HS-27A (cell line): ENCODE results near the gene ZFYVE28.

Experiments
- DNase-seq: peaks from one replicate; pipeline ENCODE4 v3.0.0-alpha.2; 2012; ENCODE audit warnings: low read depth, missing footprints

ZFYVE28 gene

DNA sequence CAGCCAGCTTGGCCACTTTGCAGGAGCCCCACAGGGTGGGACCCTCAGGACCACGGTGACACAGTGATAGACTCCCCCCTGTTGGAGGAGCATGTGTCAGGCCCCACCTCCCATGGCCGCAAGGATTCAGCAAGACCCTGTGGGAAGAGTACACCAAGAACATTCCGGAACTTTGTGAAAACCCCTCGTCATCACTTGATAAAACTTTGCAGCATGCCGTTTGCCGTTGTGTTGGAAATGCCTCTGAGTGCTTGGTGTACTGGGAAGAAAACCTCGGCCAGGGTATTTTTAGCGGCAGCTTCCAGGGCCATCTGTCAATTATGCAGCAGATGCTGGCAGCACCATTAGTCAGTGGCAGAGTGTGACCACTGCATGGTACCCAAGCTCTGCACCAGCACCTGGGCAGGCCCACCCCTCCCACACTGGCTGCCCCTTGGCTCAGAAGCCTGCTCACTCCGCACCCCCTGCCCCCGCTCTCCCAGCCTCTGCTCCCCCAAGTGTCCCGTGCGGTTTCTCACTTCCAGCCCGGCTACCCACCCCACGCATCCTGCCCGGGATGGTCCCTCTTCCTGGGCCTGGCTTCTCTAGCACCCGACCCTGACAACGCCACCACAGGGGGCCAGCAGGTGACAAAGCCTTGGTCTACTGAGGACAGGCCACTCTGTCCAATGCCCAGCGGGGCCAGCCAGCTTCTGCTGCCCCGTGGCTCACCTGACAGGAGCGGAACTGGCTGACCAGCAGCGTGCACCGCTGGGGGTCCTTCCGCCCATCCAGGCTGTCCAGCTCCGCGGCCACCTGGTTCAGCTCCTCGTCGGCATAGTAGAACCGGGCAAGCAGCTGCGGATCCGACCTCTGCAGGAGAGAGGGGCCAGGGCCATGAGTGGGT, 65.0 kb downstream of the ZFYVE28 start:
- DNase-seq: no peak

GRCh38 chr4:2352729-2353221, 65.7 kb downstream of the ZFYVE28 start:
- DNase-seq: no peak

GRCh38 chr4:2352171-2352570, 66.3 kb downstream of the ZFYVE28 start:
- no peak for DNase-seq

GRCh38 chr4:2350982-2351381, 67.5 kb downstream of the ZFYVE28 start:
- DNase-seq: no peak

DNA sequence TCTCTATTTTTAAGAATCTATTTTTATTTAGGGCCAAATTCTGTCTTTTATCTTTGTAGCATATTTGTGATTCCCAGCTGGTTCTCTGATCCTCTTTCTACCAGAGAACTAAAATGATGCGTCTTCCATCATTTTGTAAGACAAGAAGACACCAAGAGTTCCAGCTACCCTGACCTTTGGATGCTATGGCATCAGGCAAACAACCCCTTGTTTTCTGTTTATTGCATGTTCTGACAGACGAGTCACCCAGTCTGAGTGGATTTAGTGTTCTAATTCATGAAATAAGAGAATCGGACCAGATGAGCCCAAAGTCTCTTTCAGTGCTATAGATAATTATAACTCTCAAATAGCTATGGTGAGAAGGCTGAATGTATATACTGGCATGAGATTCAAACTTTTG, 69.7 kb downstream of the ZFYVE28 start:
- DNase-seq: no peak

GRCh38 chr4:2347190-2347589, 71.3 kb downstream of the ZFYVE28 start:
- DNase-seq: no peak

DNA sequence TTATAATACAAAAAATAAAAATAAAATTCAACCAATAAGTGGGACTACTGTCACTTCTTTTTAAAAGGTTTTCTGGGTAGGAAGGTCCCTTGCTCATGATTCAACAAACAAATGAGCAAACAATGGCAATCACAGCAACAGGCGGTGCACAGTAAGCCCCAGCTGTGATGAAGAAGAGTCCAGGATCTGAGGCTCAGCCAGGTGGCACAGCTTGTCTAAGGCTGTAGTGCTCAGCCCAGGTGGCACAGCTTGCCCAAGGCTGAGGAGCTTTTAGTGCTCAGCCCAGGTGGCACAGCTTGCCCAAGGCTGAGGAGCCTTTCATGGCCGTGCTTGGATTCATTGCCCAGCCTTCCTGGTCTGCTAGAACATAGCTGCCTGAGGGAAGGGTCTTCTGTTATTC, 75.0 kb downstream of the ZFYVE28 start:
- no peak for DNase-seq

DNA sequence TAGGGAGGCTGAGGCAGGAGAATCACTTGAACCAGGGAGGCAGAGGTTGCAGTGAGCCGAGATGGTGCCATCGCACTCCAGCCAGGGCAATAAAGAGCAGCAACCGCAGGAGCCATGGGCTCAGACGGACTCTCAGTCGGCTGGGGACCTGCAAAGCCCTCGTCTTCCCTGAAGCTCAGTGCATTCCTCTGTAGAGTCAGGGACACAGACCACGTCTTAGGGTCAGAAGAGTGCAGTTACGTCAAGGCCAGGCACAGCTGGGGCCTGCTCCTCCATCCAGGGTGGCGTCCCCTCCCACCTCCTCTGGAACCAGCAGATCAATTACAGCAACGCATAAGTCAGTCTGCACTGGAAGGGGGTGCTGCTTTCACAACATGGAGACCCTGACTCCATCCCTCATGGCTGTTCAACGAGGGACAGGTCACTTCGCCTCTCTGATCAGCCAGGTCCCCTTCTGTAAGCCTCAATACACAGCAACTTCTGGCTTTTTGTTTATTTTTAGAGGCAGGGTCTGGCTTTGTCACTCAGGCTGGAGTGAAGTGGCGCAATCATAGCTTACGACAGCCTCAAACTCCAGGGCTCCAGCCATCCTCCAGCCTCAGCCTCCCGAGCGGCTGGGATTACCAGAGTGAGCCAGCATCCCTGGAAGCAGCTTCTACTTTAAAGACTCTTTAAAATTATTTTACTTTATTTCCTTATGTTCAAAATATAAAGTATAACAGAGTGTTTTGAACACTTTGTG, 76.4 kb downstream of the ZFYVE28 start:
- no peak for DNase-seq

- DNase-seq: no peak
Observed at GRCh38 chr4:2341261-2341841, 77.1 kb downstream of the ZFYVE28 start.

GRCh38 chr4:2340272-2341061, 78.0 kb downstream of the ZFYVE28 start:
- no peak for DNase-seq

DNA sequence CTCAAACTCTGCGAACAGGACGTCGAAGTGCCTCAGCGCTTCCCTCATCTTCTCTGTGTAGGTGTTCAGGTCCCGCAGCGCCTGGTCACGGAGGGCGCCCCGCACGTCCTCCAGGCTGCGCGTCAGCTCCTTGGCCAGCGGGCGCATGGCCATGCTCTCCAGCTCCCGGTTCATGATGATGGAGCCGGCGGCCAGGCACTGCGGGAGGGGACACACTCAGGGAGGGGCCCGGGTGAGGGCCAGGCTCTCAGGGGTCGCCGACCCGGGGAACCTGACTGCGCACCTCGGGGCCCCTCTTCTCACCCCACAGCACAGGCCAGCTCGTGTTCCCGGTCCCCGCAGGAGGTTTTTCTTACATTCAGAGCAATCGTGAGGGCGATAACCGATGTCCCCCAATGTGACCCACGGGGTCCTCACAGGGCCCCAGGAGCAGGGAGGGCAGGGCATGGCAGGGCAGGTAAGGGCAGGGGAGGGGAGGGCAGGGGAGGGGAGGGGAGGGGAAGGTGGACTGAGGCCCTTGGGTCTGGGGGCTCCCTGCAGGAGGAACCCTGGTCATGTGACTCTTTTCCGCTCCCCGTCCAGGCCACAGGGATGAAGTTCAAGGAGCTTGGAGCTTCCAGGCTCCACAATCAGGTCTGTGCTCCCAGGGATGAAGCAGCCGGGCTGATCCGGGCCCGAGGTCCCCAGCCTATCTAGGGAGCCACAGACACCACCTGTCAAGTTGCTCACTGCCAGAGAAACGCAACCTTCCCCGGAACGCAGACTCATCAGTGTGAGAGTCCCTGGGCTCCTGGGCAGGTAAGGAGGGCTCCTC, 78.8 kb downstream of the ZFYVE28 start:
- DNase-seq: no peak

DNA sequence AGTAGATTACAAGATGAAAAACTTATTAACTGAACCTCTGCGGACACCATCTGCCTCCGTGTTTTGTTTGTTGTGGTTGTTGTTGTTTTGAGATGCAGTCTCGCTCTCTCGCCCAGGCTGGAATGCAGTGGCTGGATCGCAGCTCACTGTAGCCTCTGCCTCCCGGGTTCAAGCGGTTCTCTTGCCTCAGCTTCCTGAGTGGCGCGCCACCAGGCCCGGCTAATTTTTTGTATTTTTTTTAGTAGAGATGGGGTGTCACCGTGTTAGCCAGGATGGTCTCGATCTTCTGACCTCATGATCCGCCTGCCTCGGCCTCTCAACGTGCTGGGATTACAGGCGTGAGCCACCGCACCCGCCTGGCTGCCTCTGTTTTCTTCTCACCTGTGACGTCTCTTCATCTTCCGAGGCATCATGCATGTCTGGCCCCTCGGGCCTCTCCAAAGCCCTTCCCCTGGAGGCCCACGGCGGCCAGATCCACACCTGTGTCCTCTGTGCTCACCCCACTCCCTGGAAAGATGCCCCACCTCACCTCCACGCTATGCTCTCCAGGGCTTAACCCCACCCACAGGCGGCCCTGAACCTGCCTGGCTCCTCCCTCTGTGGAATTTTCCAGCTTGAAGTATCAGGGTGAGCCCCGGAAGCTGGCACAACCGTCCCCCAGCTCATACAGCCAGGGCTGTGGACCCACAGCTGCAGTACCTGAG, 79.5 kb downstream of the ZFYVE28 start:
- DNase-seq: no peak

DNA sequence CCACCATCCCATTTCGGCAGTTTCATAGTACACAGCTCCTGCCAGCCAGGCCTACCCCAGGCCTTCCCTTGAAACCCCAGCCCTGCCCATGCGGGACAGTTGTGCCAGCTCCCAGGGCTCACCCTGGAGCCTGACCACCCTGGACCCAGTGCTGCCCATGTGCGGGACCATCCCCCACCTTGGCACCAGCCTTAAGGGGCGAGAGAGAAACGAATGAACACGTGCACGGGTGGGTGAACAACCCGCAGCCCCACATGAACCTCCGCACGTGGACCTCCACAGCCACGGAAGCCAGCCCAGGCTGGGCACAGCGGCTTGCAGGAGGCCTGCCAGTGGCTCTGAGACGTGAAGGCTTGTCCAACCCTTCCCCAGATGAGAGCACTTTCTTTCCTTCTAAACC, 80.5 kb downstream of the ZFYVE28 start:
- no peak for DNase-seq

GRCh38 chr4:2337131-2337723, 81.2 kb downstream of the ZFYVE28 start:
- no peak for DNase-seq

DNA sequence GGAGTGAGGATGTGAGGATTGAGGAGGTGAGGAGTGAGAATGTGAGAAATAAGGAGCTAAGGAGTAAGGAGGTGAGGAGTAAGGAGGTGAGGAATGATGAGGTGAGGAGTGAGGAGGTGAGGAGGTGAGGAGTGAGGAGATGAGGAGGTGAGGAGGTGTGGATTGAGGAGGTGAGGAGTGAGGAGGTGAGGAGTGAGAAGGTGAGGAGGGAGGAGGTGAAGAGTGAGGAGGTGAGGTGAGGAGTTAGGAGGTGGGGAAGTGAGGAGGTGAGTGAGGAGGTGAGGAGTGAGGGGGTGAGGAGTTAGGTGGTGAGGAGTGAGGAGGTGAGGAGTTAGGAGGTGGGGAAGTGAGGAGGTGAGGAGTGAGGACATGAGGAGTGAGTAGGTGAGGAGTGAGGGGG, 81.8 kb downstream of the ZFYVE28 start:
- no peak for DNase-seq

DNA sequence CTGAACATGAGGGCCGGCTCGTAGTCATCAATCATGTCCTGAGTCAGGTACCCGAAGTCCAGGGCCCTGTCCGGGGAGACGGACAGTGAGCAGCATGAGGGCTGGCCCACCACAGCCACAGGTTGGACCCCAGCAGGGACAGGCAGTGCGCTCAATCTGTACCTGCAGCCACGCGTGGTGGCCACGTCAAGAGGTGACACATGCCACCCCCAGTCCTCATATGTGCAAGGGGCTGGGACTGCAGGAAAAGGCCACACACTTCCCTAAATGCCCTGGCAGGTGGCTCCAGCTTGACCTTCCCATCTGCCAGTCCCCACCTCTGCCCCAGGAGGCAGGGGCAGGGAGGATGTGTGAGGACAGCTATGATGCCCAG, 82.7 kb downstream of the ZFYVE28 start:
- DNase-seq: no peak

GRCh38 chr4:2334826-2335728, 83.4 kb downstream of the ZFYVE28 start:
- no peak for DNase-seq

GRCh38 chr4:2333916-2334644, 84.4 kb downstream of the ZFYVE28 start:
- no peak for DNase-seq
